Measurements from ENCODE around the gene PRKD2. TPM values are rescaled to one million over a fixed set of nuclear protein-coding genes. Genes with fewer than 3 reads are reported as not detected.
A peak's percentile ranks its signal among the peaks of the same experiment; 100 is the strongest.

The PRKD2 gene
- total and polyA plus RNA-seq, 2 donors (not counting 1 experiment from before 2014, with no cell fraction given), result 8.1 to 11.6 TPM

GRCh38 chr19:46704379-46705076 is 12.4 kb downstream of the PRKD2 start:
- TF ChIP-seq EZH2 (IDR thresholded peaks at IDR 0.05; ENCODE audit: low read length, missing control alignments), result no peak
- TF ChIP-seq CTCF (conservative IDR thresholded peaks at IDR 0.05 in 1 of 2, IDR thresholded peaks at IDR 0.05 in 1 of 2; ENCODE audit: low read depth in 1 of 2, low read length in 2 of 2), result peak; percentile 81 to 91
- Histone ChIP-seq H3K36me3 (ENCODE audit: control insufficient read depth, insufficient read depth, low read length) (peaks cover 16% of the 10 kb centered on the region), H3K4me3 (replicated peaks in 1 of 4; ENCODE audit: control extremely low read depth in 1 of 4, insufficient read depth in 1 of 4, low read depth in 3 of 4, low read length in 4 of 4) (no peak overlapping the region), H3K79me2 (ENCODE audit: control insufficient read depth, insufficient read depth, low read length) (no peaks in the 10 kb centered on the region), H4K20me1 (ENCODE audit: control insufficient read depth, extremely low read depth, insufficient read depth, low read length) (no peaks in the 10 kb centered on the region), H3K9me3 (ENCODE audit: control insufficient read depth, insufficient read depth, low read depth, low read length) (no peaks in the 10 kb centered on the region), H3K27me3 (ENCODE audit: control insufficient read depth, insufficient read depth, low read length) (no peaks in the 10 kb centered on the region), H3K9ac (ENCODE audit: insufficient read depth, low read length) (no peak overlapping the region), H2AFZ (ENCODE audit: low read length) (no peak overlapping the region), H3K4me2 (ENCODE audit: extremely low read depth, insufficient read depth, low read length) (no peak overlapping the region), H3K27ac (ENCODE audit: insufficient read depth, low read length) (no peak overlapping the region), H3K4me1 (ENCODE audit: control insufficient read depth, extremely low read depth, insufficient read depth, low read length) (no peaks in the 10 kb centered on the region)
- peak in 1 of 2 donors; percentile 30 for DNase-seq (ENCODE audit: low read depth in 2 of 2)

GRCh38 chr19:46700704-46701103 is 16.2 kb downstream of the PRKD2 start:
- Histone ChIP-seq H3K27ac (ENCODE audit: insufficient read depth, low read length) (no peak overlapping the region), H3K9ac (ENCODE audit: insufficient read depth, low read length) (no peak overlapping the region), H3K9me3 (ENCODE audit: control insufficient read depth, insufficient read depth, low read depth, low read length) (no peaks in the 10 kb centered on the region), H3K4me3 (replicated peaks in 1 of 4; ENCODE audit: control extremely low read depth in 1 of 4, insufficient read depth in 1 of 4, low read depth in 3 of 4, low read length in 4 of 4) (no peak overlapping the region), H3K27me3 (ENCODE audit: control insufficient read depth, insufficient read depth, low read length) (no peaks in the 10 kb centered on the region), H3K4me2 (ENCODE audit: extremely low read depth, insufficient read depth, low read length) (no peak overlapping the region), H3K4me1 (ENCODE audit: control insufficient read depth, extremely low read depth, insufficient read depth, low read length) (peaks cover 3% of the 10 kb centered on the region), H3K79me2 (ENCODE audit: control insufficient read depth, insufficient read depth, low read length) (no peaks in the 10 kb centered on the region), H3K36me3 (ENCODE audit: control insufficient read depth, insufficient read depth, low read length) (peaks cover 19% of the 10 kb centered on the region), H4K20me1 (ENCODE audit: control insufficient read depth, extremely low read depth, insufficient read depth, low read length) (no peaks in the 10 kb centered on the region), H2AFZ (ENCODE audit: low read length) (no peak overlapping the region)
- no peak for DNase-seq (ENCODE audit: low read depth in 2 of 2)
- TF ChIP-seq EZH2 (IDR thresholded peaks at IDR 0.05; ENCODE audit: low read length, missing control alignments), result no peak
- TF ChIP-seq CTCF (conservative IDR thresholded peaks at IDR 0.05 in 1 of 2, IDR thresholded peaks at IDR 0.05 in 1 of 2; ENCODE audit: low read depth in 1 of 2, low read length in 2 of 2), result no peak

- Histone ChIP-seq H3K36me3 (ENCODE audit: control insufficient read depth, insufficient read depth, low read length) (peaks cover 16% of the 10 kb centered on the region), H3K4me2 (ENCODE audit: extremely low read depth, insufficient read depth, low read length) (no peak overlapping the region), H3K79me2 (ENCODE audit: control insufficient read depth, insufficient read depth, low read length) (no peaks in the 10 kb centered on the region), H3K27me3 (ENCODE audit: control insufficient read depth, insufficient read depth, low read length) (no peaks in the 10 kb centered on the region), H3K9me3 (ENCODE audit: control insufficient read depth, insufficient read depth, low read depth, low read length) (no peaks in the 10 kb centered on the region), H3K9ac (ENCODE audit: insufficient read depth, low read length) (no peak overlapping the region), H3K4me1 (ENCODE audit: control insufficient read depth, extremely low read depth, insufficient read depth, low read length) (peaks cover 3% of the 10 kb centered on the region), H2AFZ (ENCODE audit: low read length) (no peak overlapping the region), H4K20me1 (ENCODE audit: control insufficient read depth, extremely low read depth, insufficient read depth, low read length) (no peaks in the 10 kb centered on the region), H3K27ac (ENCODE audit: insufficient read depth, low read length) (no peak overlapping the region), H3K4me3 (replicated peaks in 1 of 4; ENCODE audit: control extremely low read depth in 1 of 4, insufficient read depth in 1 of 4, low read depth in 3 of 4, low read length in 4 of 4) (no peak overlapping the region)
- no peak for DNase-seq (ENCODE audit: low read depth in 2 of 2)
- TF ChIP-seq CTCF (conservative IDR thresholded peaks at IDR 0.05 in 1 of 2, IDR thresholded peaks at IDR 0.05 in 1 of 2; ENCODE audit: low read depth in 1 of 2, low read length in 2 of 2) (no peak), EZH2 (IDR thresholded peaks at IDR 0.05; ENCODE audit: low read length, missing control alignments) (no peak)
These were observed 18.3 kb downstream of the PRKD2 start for GRCh38 chr19:46698395-46699321.

All from fibroblast of lung (primary cell).